Thoracic aorta (tissue), 2 donors: ENCODE results near the gene ASIC3. TPM values are rescaled to one million over a fixed set of nuclear protein-coding genes. Genes with fewer than 3 reads are reported as not detected.

Experiments used
- ATAC-seq: fragments of 150-250 bp; one replicate; pipeline ENCODE4 v1.8.0; 2017; ENCODE audit warnings: low read depth; ENCODE audit not compliant: insufficient number of reproducible peaks, low FRiP score
- DNase-seq: peaks from one replicate; pipeline ENCODE4 v3.0.0-alpha.2; 2020; ENCODE audit warnings: low spot score
- H3K27ac ChIP-seq, 2 donors: fragments of 200-600 bp; sonication (generic); 1 replicate in 1 of 2; 2 replicates in 1 of 2; pipeline ENCODE4 v1.5.1; 2016; ENCODE audit warnings: mild to moderate bottlenecking in 2 of 2, moderate library complexity in 2 of 2
- H3K27me3 ChIP-seq: fragments of 200-600 bp; sonication (generic); replicated peaks from 2 replicates; pipeline ENCODE4 v1.6.0; 2016; ENCODE audit warnings: mild to moderate bottlenecking; ENCODE audit not compliant: insufficient read depth
- H3K36me3 ChIP-seq: fragments of 200-600 bp; sonication (generic); one replicate; pipeline ENCODE4 v1.5.1; 2016
- H3K4me1 ChIP-seq, 2 donors: fragments of 200-600 bp; sonication (generic); 1 replicate in 1 of 2; 2 replicates in 1 of 2; pipeline versions ENCODE4 v1.5.1 to v1.6.0; 2016; ENCODE audit warnings: low read depth in 2 of 2, mild to moderate bottlenecking in 1 of 2; ENCODE audit not compliant: control insufficient read depth in 1 of 2
- H3K4me3 ChIP-seq: fragments of 200-600 bp; sonication (generic); 2 replicates; pipeline ENCODE4 v1.5.1; 2016; ENCODE audit warnings: mild to moderate bottlenecking
- H3K9me3 ChIP-seq: fragments of 200-600 bp; sonication (generic); 2 replicates; pipeline ENCODE4 v1.5.1; 2016
- total RNA-seq, 2 donors: library from RNA; depleted of rRNA; stranded (reverse); fragments of >200 nt; gene quantifications; one replicate each; pipeline versions ENCODE4 v1.1.0 to v1.2.3, GENCODE V29; 2016
- TF ChIP-seq, protein P1 (sequence below): fragments of 200-600 bp; sonication (generic); IDR thresholded peaks from one replicate; pipeline ENCODE4 v1.5.1; 2019; ENCODE audit warnings: antibody characterized with exemption

The ASIC3 gene
- total RNA-seq, 2 donors from 2014 or later, result 2.0 to 2.8 TPM

DNA sequence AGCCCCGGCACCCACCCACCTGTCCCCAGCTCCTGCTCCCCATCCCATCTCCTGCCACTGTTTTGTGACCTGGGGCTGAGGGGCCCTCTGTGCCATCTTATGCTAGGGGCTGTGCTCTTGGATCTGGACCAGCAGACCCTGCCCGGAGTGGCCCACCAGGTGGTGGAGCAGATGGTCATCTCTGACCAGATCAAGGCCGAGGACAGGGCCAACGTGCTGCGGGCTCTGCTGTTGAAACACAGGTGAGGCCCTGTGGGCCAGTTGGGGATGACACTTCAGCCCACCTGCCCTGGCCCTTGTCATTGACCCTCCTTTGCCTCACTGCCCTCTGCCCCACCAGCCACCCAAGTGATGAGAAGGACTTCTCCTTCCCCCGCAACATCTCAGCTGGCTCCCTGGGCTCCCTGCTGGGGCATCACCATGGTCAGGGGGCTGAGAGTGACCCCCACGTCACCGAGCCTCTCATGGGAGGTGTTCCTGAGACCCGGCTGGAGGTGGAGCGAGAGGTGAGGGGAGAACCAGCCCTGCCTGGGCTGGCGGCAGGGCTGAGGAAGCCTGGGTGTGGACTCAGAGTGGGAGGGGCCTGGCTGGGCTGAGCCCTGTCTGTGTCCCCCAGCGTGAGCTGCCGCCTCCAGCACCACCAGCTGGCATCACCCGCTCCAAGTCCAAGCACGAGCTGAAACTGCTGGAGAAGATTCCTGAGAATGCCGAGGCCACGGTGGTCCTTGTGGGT, 21.7 kb downstream of the ASIC3 start:
- no peaks in the 10 kb centered on the region for H3K27me3 ChIP-seq
- H3K27ac ChIP-seq, result no peak overlapping the region
- DNase-seq (no peak), ATAC-seq (no peak)
- TF ChIP-seq, protein P1, sequence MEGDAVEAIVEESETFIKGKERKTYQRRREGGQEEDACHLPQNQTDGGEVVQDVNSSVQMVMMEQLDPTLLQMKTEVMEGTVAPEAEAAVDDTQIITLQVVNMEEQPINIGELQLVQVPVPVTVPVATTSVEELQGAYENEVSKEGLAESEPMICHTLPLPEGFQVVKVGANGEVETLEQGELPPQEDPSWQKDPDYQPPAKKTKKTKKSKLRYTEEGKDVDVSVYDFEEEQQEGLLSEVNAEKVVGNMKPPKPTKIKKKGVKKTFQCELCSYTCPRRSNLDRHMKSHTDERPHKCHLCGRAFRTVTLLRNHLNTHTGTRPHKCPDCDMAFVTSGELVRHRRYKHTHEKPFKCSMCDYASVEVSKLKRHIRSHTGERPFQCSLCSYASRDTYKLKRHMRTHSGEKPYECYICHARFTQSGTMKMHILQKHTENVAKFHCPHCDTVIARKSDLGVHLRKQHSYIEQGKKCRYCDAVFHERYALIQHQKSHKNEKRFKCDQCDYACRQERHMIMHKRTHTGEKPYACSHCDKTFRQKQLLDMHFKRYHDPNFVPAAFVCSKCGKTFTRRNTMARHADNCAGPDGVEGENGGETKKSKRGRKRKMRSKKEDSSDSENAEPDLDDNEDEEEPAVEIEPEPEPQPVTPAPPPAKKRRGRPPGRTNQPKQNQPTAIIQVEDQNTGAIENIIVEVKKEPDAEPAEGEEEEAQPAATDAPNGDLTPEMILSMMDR, result no peak
- no peak overlapping the region for H3K4me3 ChIP-seq
- H3K9me3 ChIP-seq, result no peaks in the 10 kb centered on the region
- peaks cover 73% of the 10 kb centered on the region for H3K36me3 ChIP-seq
- no peaks in the 10 kb centered on the region for H3K4me1 ChIP-seq

DNA sequence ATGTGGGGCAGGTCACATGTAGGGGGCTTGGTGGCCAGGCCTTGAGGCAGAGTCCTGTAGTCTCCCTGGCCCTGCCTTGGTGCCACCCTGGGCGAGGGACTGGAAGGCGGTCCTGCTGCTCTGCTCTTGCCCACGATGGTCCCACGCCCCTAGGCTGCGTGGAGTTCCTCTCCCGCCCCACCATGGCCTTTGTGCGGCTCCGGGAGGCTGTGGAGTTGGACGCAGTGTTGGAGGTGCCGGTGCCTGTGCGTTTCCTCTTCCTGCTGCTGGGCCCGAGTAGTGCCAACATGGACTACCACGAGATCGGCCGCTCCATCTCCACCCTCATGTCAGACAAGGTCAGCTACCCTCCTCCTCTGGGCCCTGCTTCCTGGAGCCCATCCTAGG, 22.2 kb downstream of the ASIC3 start:
- Histone ChIP-seq H3K9me3 (no peaks in the 10 kb centered on the region), H3K4me1 (no peaks in the 10 kb centered on the region), H3K27me3 (no peaks in the 10 kb centered on the region), H3K4me3 (no peak overlapping the region), H3K27ac (no peak overlapping the region), H3K36me3 (peaks cover 74% of the 10 kb centered on the region)
- DNase-seq, result no peak
- no peak for ATAC-seq
- TF ChIP-seq, protein P1, result no peak

DNA sequence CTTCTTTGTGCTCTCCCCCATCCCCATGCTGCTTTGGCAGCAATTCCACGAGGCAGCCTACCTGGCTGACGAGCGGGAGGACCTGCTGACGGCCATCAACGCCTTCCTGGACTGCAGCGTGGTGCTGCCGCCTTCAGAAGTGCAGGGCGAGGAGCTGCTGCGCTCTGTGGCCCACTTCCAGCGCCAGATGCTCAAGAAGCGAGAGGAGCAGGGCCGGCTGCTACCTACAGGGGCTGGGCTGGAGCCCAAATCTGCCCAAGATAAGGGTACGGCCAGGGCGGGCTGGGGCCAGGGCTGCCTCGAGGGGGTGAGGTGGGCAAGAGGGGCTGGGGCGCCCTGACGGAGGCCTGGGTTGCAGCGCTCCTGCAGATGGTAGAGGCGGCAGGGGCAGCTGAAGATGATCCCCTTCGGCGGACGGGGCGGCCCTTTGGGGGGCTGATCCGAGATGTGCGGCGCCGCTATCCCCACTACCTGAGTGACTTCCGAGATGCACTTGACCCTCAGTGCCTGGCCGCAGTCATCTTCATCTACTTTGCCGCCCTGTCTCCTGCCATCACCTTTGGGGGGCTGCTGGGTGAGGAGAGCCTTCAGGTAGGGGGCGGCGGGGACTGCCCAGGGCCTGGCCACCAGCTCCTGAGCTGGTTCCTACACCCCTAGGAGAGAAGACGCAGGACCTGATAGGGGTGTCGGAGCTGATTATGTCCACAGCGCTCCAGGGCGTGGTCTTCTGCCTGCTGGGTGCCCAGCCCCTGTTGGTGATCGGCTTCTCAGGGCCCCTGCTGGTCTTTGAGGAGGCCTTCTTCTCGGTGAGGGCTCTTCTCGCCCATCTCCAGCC, 22.9 kb downstream of the ASIC3 start:
- Histone ChIP-seq H3K4me1 (no peaks in the 10 kb centered on the region), H3K9me3 (no peaks in the 10 kb centered on the region), H3K27me3 (no peaks in the 10 kb centered on the region), H3K36me3 (peaks cover 78% of the 10 kb centered on the region), H3K27ac (no peak overlapping the region), H3K4me3 (no peak overlapping the region)
- TF ChIP-seq, protein P1, result no peak
- no peak for ATAC-seq
- no peak for DNase-seq

DNA sequence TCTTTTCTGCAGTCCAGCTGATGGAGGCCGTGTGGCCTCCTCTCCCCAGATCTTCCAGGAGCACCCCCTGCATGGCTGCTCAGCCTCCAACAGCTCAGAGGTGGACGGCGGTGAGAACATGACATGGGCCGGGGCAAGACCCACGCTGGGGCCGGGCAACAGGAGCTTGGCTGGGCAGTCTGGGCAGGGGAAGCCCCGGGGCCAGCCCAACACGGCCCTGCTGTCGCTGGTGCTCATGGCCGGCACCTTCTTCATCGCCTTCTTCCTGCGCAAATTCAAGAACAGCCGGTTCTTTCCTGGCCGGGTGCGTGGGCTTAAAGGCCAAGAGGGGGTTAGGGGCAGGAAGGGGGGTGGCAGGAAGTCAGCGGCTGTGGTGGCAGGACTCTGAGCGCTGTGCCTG, 25.7 kb downstream of the ASIC3 start:
- no peak overlapping the region for H3K4me3 ChIP-seq
- no peak overlapping the region for H3K27ac ChIP-seq
- ATAC-seq, result no peak
- peaks cover 54% of the 10 kb centered on the region for H3K36me3 ChIP-seq
- TF ChIP-seq, protein P1, result no peak
- peaks cover 0 to 8% of the 10 kb centered on the region in 2 donors for H3K4me1 ChIP-seq
- DNase-seq, result no peak
- H3K9me3 ChIP-seq, result no peaks in the 10 kb centered on the region
- H3K27me3 ChIP-seq, result no peaks in the 10 kb centered on the region
